BLaER1 (cell line): ENCODE results near the gene RASSF1.

Source experiments
- H3K27ac ChIP-seq: shearing (Covaris generic); formaldehyde crosslinking; 2 replicates; pipeline ENCODE4 v1.8.1; 2022
- H3K27me3 ChIP-seq: shearing (Covaris generic); formaldehyde crosslinking; 2 replicates; pipeline ENCODE4 v1.8.1; 2022
- H3K36me3 ChIP-seq: shearing (Covaris generic); formaldehyde crosslinking; 2 replicates; pipeline ENCODE4 v1.8.1; 2022
- H3K4me1 ChIP-seq: shearing (Covaris generic); formaldehyde crosslinking; 2 replicates; pipeline ENCODE4 v1.8.1; 2022
- H3K4me2 ChIP-seq: shearing (Covaris generic); formaldehyde crosslinking; 2 replicates; pipeline ENCODE4 v1.8.1; 2022
- H3K4me3 ChIP-seq: shearing (Covaris generic); formaldehyde crosslinking; 2 replicates; pipeline ENCODE4 v1.8.1; 2022
- H3K9ac ChIP-seq: shearing (Covaris generic); formaldehyde crosslinking; 2 replicates; pipeline ENCODE4 v1.8.1; 2022
- H3K9me3 ChIP-seq: shearing (Covaris generic); formaldehyde crosslinking; 2 replicates; pipeline ENCODE4 v1.8.1; 2022
- H4K20me1 ChIP-seq: shearing (Covaris generic); formaldehyde crosslinking; 2 replicates; pipeline ENCODE4 v1.8.1; 2022
- Cebpa-rat ChIP-seq: shearing (Covaris generic); IDR thresholded peaks from 2 replicates; pipeline ENCODE4 v1.8.1; 2022

Gene RASSF1

DNA sequence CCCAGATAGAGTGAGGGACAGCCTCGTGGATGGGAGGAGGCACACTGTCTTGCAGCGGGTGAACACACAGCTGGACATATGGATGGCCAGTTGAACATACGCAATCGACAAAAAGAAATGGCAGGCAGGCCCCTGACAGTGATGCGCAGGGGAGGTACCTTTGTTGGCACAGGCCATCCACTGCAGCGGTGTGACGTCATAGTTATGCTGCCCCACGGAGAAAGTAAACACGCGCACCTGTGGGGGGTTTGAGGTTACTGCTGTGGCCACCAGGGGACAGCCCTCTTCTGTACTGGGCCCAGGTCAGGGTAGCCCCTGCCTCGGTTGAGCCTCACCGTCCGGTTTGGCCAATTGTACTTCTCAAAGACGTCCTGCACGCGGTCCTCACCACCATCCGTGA is 38.1 kb upstream of the RASSF1 start:
- H3K4me3 ChIP-seq = no peak overlapping the region
- TF ChIP-seq Cebpa-rat = no peak
- H3K9me3 ChIP-seq = no peaks in the 10 kb centered on the region
- H3K4me1 ChIP-seq = peaks cover 27% of the 10 kb centered on the region
- H4K20me1 ChIP-seq = no peaks in the 10 kb centered on the region
- no peak overlapping the region for H3K4me2 ChIP-seq
- H3K27me3 ChIP-seq = no peaks in the 10 kb centered on the region
- H3K27ac ChIP-seq = no peak overlapping the region
- no peaks in the 10 kb centered on the region for H3K36me3 ChIP-seq
- H3K9ac ChIP-seq = no peak overlapping the region

DNA sequence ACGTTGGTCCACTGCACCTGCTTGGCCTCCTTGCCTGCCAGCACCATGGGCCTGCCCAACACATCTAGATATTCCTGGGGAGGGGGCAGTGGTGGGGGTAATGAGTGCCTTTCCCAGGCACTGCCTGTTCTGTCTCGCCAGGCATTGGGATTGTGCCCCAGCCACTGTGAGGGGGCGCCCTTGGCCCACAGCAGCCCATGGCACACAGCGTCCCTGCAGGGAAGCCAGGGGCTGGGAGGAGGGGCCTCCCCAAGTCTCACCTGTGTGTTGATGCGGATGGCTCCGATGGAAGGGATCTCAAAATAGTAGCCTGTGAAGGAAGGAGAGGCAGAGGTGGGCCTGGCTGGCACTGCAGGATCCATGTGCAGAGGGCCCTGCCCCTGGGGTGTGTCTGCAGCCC is 37.4 kb upstream of the RASSF1 start:
- Histone ChIP-seq H3K27ac (no peak overlapping the region), H3K4me1 (peaks cover 30% of the 10 kb centered on the region), H3K4me2 (no peak overlapping the region), H3K27me3 (no peaks in the 10 kb centered on the region), H3K9me3 (no peaks in the 10 kb centered on the region), H4K20me1 (no peaks in the 10 kb centered on the region), H3K9ac (no peak overlapping the region), H3K36me3 (no peaks in the 10 kb centered on the region), H3K4me3 (no peak overlapping the region)
- no peak for TF ChIP-seq Cebpa-rat

DNA sequence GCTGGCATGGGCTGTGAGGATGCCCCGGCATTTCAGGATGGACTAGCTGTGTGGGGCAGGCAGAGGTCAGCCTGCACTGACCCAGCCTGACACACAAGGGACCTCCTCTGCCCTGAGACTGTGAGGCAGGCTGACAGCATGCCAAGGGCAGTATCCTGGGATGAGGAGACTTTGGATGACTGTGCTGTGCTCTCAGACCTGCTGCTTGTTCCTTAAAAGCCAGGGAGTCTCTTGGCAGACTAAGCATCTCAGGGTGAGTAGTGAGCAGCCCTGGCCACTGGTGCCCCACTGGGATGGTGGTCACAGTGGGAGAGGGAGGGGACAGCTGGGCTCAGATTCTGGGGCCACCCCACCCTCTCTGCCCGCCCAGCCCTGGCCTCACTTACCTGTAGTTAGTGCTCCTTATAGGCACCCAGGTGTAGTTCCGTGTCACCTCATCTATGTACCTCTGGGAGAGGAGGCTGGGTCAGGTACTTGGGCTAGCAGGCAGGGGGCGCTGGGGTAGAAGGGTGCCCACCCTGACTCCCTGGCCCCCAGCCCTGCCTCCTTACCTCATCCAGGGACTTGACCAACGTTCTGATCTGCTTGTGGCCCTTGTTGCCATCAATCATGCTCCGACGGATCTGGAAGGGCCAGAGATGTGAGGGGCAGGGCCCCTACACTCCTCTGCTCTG is 34.8 kb upstream of the RASSF1 start:
- no peak overlapping the region for H3K4me3 ChIP-seq
- peak overlapping the region; percentile 40; the same call in 1 of the 2 replicates for H3K4me2 ChIP-seq
- H3K27ac ChIP-seq = peak overlapping the region; percentile 35
- no peak overlapping the region for H3K9ac ChIP-seq
- no peaks in the 10 kb centered on the region for H3K27me3 ChIP-seq
- H3K4me1 ChIP-seq = peaks cover 35% of the 10 kb centered on the region
- H4K20me1 ChIP-seq = no peaks in the 10 kb centered on the region
- no peaks in the 10 kb centered on the region for H3K36me3 ChIP-seq
- no peaks in the 10 kb centered on the region for H3K9me3 ChIP-seq
- TF ChIP-seq Cebpa-rat = no peak

DNA sequence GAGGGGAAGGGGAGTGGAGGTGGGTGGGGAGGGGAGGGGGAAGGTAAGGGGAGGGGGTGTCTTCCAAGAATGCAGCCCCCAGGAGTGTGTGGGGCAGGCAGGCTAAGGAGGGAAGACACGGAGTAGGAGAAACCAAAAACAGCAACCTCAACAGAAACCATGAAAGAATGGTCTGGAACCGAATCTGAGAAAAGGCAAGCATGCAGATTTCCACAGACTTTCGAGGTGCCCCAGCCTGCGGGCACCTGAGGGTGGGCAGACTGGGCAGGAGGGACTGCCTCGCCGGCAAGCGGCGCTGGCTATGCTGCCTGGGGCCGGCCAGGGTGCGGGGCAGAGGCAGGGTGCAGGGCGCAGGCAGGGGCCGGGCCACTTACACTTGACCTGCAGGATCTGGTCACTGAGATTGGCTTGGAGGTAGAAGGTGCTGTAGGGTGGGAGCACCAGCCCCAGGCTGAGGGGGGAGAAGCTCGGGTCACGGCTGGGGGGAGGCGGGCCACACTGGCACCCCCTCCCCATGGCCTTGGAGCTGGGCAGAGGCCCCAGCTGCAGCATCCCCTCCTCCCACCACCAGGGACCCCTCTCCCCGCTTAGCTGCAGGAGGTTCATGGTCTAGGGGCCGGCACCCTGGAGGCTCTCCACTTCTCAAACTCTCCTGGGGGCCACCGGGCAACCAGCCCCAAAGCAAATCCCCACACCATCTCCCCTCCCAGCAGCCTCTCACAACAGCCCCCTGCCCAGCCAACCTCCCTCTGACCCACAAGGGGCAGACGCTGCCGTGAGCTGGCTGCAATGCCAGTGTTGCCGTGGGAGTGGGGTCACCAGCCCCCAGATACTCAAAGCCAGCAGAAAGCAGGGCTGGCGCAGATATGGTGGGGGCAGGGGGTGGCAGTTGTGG is 34.0 kb upstream of the RASSF1 start:
- Histone ChIP-seq H3K27me3 (no peaks in the 10 kb centered on the region), H3K4me3 (no peak overlapping the region), H3K4me2 (peak overlapping the region; percentile 40), H3K9me3 (no peaks in the 10 kb centered on the region), H3K36me3 (no peaks in the 10 kb centered on the region), H3K27ac (peak overlapping the region; percentile 35), H4K20me1 (no peaks in the 10 kb centered on the region), H3K4me1 (peaks cover 35% of the 10 kb centered on the region), H3K9ac (no peak overlapping the region)
- no peak for TF ChIP-seq Cebpa-rat

DNA sequence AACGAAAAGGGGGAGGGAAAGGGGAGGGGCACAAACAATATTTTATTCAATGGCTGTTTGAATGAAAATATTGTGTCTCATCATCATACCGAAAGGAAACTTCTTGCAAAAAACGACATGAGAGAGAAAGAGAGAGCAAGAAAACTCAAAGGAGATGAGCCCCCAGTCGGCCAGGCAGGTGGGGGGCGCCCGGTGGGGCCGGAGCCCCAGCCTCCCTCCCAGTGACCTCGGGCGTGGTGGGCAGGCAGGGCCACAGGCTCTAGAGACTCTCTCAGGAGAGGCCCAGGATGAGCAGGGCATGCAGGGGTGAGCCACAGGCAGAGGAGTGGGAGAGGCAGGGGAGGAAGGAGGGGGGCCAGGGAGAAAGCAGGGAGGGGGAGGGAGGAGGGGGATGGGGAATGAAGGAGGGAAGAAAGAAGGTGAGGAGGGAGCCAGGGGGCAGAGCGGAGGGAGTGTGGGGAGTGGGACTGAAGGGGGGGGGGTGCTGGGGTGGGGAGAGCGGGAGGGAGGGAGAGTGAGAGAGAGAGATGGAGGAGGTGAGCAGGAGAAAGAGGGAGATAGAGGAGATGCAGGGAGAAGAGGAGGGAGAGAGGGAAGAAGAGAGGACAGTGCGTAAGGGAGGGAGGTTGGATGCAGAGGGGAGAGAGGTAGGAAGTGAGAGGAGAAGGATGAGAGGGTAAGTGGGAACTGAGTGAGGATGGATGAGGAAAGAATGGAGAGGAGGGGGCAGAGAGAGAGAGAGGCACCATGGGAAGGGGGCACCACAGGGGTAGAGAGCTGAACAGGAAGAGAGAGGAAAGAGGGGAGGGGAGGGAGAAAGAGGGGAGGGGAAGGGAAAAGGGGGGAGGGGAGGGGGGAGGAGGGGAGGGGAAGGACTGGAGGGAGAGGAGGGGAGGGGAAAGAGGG is 32.8 kb upstream of the RASSF1 start:
- no peaks in the 10 kb centered on the region for H4K20me1 ChIP-seq
- H3K36me3 ChIP-seq = no peaks in the 10 kb centered on the region
- 0 out of 2 replicates have a peak overlapping the region, but pooled peaks have one; percentile 10 for H3K9ac ChIP-seq
- no peaks in the 10 kb centered on the region for H3K27me3 ChIP-seq
- H3K4me1 ChIP-seq = peaks cover 41% of the 10 kb centered on the region
- H3K9me3 ChIP-seq = no peaks in the 10 kb centered on the region
- no peak overlapping the region for H3K27ac ChIP-seq
- no peak overlapping the region; the same call in 1 of the 2 replicates for H3K4me2 ChIP-seq
- no peak overlapping the region for H3K4me3 ChIP-seq
- TF ChIP-seq Cebpa-rat = no peak

DNA sequence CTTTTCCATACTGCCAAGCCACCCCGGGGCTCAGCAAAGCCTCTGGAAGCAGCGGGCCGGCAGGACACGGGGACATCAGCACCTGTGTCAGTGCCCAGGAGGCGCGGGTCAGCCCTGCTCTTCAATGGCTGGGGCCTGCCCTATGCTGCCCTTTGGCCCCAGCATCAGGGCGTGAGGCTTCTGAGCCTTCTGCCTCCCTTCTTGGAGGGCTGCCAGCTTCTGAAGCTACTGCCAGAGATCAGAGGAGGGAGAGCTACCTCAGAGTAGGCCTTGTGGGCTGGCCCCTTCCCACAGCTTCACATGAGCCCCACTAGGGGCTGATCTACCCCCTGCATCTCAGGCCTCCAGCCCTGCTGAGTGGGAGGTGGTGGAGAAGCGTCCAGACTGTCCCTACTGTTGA is 31.7 kb upstream of the RASSF1 start:
- Histone ChIP-seq H3K9me3 (no peaks in the 10 kb centered on the region), H3K27me3 (no peaks in the 10 kb centered on the region), H3K4me1 (peaks cover 46% of the 10 kb centered on the region), H4K20me1 (no peaks in the 10 kb centered on the region), H3K4me3 (no peak overlapping the region), H3K9ac (no peak overlapping the region; the same call in 1 of the 2 replicates), H3K27ac (peak overlapping the region; percentile 53; the same call in 1 of the 2 replicates), H3K36me3 (no peaks in the 10 kb centered on the region), H3K4me2 (peak overlapping the region; percentile 43)
- no peak for TF ChIP-seq Cebpa-rat

DNA sequence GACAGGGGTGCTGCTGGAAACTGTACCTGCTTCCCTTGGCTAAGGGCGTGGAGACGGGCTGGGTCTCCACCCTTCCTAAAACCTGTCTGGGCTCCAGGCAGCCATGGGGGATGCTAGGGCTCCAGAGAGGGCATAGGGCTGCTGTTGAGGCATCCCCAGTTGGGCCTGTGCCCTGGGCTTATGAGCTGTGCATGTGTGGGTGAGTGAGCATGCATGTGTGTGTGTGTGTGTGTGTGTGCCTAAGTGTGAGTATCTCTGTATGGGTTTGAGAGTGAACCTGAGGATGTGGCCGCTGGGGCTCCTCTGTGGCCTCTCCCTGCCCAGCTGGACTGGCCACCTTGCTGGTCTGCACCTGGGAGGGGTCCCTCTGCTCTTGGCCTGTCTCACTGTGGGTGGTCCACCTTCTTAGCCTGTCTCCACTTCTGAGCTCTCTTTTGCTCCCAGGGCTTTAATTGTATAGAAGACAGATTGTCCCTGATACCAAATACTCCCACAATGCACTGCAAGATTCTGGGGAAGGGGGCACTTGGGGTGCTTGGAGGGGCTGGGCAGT is 30.6 kb upstream of the RASSF1 start:
- H4K20me1 ChIP-seq = no peaks in the 10 kb centered on the region
- H3K36me3 ChIP-seq = no peaks in the 10 kb centered on the region
- H3K9me3 ChIP-seq = no peaks in the 10 kb centered on the region
- H3K27me3 ChIP-seq = no peaks in the 10 kb centered on the region
- no peak overlapping the region for H3K4me2 ChIP-seq
- TF ChIP-seq Cebpa-rat = no peak
- peaks cover 51% of the 10 kb centered on the region for H3K4me1 ChIP-seq
- H3K27ac ChIP-seq = no peak overlapping the region
- H3K9ac ChIP-seq = no peak overlapping the region
- H3K4me3 ChIP-seq = no peak overlapping the region

DNA sequence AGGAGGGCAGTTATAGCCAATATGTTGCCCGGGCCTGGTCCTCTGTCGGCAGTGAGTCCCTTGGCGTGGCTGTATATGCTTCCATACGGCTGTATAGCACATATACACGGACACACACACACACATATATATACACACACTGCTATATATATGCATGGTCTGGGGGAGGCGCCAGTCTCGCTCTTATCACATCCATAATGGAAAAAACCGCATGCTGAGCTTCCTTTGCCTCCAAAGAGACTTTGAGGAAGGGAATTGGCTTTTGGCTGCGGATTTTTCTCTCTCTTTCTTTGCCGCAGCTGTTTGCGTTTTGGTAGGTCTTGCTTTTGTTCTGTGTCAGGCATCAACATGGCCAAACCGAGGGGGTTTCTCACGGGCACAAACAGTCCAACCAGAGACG is 30.0 kb upstream of the RASSF1 start:
- Histone ChIP-seq H3K4me1 (peaks cover 51% of the 10 kb centered on the region), H3K4me3 (no peak overlapping the region), H3K9ac (no peak overlapping the region), H4K20me1 (no peaks in the 10 kb centered on the region), H3K36me3 (no peaks in the 10 kb centered on the region), H3K27me3 (no peaks in the 10 kb centered on the region), H3K9me3 (no peaks in the 10 kb centered on the region), H3K27ac (no peak overlapping the region), H3K4me2 (no peak overlapping the region)
- no peak for TF ChIP-seq Cebpa-rat

DNA sequence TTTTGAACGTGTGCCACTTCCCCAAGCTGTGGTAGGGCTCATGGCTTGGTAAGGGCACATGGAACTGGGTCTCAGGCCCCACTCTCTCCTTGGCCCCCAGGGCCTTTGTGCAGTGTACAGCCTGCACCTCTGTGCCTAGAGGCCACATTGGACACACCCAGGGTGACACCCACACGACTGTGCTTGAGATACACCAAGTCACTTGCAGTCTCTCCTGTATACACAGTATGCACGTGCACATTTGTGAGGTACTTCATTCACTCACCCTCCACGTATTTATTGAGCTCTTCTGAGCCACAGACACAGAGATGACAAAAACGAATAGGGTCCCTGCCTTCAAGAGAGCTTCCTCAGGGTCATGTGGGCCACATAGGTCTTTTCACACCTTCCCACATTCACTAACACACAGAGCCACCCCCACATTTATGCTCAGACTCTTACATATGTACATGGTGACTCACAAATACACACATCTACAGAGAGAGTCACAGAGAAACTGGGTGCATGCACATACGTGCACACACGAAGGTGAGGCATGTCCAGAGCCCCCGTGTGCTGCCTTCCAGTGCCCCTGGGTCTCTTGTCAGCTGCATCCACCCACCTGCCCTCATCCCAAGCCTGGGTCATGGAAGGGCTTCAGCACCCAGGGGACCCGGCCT is 28.5 kb upstream of the RASSF1 start:
- TF ChIP-seq Cebpa-rat = no peak
- Histone ChIP-seq H4K20me1 (no peaks in the 10 kb centered on the region), H3K9me3 (no peaks in the 10 kb centered on the region), H3K27ac (no peak overlapping the region; the same call in 1 of the 2 replicates), H3K4me2 (peak overlapping the region; percentile 24; the same call in 1 of the 2 replicates), H3K4me3 (no peak overlapping the region), H3K4me1 (peaks cover 50% of the 10 kb centered on the region), H3K27me3 (no peaks in the 10 kb centered on the region), H3K36me3 (no peaks in the 10 kb centered on the region), H3K9ac (no peak overlapping the region)
